ENCODE results near the gene SLC9A3. TPM values are rescaled to one million over a fixed set of nuclear protein-coding genes. Genes with fewer than 3 reads are reported as not detected.
A peak's percentile ranks its signal among the peaks of the same experiment; 100 is the strongest.

SLC9A3 gene
- polyA plus RNA-seq, 10 donors, result 1.3 to 3.3 (median 1.9) TPM

- DNase-seq, result no peak
Measured at GRCh38 chr5:446066-446882, 78.0 kb downstream of the SLC9A3 start.

- DNase-seq, result no peak
Measured at GRCh38 chr5:445591-445990, 78.7 kb downstream of the SLC9A3 start.

DNA sequence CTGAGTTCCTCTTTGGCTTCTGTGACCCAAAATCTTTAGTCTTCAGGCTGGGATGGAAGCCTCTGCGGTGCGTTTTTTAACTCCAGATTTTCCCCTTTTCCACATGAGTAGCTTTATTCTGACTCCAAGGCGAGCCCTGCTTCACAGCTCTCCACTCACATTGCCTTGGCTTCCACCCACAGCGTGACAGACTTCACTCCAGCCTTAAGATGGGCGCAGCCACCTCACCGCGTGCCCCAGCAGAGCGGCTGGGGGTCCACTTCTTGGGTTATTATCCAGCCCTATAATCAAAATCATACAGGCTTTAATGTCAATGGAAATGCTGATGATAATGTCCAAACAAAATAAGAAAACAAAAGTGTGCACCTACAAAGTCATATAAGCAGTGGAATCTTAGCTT, 80.0 kb downstream of the SLC9A3 start:
- DNase-seq, result no peak

- no peak for DNase-seq
Measured at GRCh38 chr5:443239-444151, 80.8 kb downstream of the SLC9A3 start.

GRCh38 chr5:442335-443238, 81.7 kb downstream of the SLC9A3 start, which contains the start of gene EXOC3:
Gene EXOC3, plus strand, starts transcription at chr5:443176. Its CDS starts 3,030 bp downstream, at chr5:446206.
- DNase-seq, result peak; percentile 59 to 92 (median 82)

DNA sequence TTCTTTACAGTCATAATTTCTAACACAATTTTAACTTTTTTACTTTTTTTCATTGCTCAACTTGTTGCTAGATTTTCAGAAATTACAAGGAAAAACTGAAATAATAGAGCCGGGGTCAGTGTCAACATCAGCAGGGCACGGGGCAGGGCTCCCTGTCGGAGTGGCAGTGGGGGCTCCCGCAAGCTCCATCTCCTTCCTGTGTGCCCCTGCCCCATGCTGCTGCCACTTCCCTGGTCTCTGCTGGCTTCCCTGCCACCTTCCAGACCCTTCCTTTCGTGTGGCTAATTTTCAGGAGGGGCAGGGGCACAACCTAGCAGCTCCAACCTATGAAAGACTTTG, 82.3 kb downstream of the SLC9A3 start:
- DNase-seq, result no peak

- DNase-seq, result no peak
Measured at GRCh38 chr5:440401-441201, 83.6 kb downstream of the SLC9A3 start.

GRCh38 chr5:439636-440035, 84.6 kb downstream of the SLC9A3 start:
- no peak for DNase-seq

- DNase-seq, result no peak
Measured at GRCh38 chr5:439181-439580, 85.1 kb downstream of the SLC9A3 start.

- DNase-seq, result no peak
Measured at GRCh38 chr5:438481-438981, 85.7 kb downstream of the SLC9A3 start.

GRCh38 chr5:437281-437771, 86.9 kb downstream of the SLC9A3 start:
- DNase-seq, result no peak

GRCh38 chr5:436641-436975, 87.6 kb downstream of the SLC9A3 start:
- DNase-seq, result no peak

DNA sequence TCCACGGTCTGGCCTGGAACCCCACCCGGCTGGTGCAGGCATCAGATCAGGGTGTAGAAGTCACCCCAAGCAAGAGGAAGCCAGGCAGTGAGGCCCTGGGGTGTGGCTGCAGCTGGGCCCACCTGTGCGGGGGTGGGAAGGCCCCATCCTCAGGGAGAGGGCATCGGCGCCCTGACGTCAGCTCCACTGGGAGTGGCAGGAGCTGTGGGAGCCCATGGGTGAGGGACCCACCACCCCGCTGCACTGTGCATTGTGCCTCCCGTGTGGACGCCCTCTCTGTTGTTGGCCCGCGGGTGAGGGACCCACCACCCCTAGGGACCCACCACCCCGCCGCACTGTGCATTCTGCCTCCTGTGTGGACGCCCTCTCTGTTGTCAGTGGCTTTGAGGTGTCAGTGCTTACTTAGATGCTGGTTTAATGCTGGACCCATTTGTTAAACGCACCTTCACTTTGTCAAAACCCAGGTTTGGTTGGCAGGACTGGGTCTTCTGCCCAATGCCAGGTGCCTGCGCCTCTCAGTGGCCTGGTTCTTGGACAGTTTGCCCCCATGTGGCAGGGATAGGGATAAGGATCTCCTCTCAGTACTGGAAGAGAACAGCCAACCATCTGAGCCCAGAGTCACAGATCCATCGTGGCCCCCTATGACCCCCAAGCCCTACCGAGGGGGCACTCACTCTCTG, 88.1 kb downstream of the SLC9A3 start:
- no peak for DNase-seq

DNA sequence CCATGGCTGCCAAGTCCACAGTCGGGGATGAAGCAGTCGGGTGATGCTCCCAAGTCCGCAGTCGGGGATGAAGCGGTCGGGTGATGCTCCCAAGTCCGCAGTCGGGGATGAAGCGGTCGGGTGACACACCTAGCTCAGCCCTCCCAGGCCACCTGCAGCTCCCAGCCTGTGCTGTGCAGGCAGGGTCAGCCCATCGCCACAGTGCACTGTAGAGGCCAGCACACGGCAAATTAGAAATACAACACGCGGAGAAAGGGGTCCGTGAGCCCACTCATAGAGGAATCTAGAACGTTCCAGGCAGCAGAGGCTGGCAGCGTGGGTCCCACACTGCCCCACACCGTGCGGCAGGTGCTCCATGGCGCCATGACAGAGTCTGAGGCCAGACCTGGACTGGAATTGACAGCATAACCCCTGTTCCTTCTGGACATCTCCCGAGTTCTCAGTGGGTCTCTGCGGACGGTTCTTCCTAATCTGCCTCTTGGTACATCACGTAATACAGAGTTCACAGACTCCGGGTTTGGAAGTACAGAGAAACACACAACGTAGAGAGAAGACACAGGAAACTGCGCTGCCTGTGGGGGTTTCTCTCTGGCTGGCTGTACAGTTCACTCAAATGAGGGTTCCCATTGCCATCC, 89.0 kb downstream of the SLC9A3 start:
- DNase-seq, result no peak

DNA sequence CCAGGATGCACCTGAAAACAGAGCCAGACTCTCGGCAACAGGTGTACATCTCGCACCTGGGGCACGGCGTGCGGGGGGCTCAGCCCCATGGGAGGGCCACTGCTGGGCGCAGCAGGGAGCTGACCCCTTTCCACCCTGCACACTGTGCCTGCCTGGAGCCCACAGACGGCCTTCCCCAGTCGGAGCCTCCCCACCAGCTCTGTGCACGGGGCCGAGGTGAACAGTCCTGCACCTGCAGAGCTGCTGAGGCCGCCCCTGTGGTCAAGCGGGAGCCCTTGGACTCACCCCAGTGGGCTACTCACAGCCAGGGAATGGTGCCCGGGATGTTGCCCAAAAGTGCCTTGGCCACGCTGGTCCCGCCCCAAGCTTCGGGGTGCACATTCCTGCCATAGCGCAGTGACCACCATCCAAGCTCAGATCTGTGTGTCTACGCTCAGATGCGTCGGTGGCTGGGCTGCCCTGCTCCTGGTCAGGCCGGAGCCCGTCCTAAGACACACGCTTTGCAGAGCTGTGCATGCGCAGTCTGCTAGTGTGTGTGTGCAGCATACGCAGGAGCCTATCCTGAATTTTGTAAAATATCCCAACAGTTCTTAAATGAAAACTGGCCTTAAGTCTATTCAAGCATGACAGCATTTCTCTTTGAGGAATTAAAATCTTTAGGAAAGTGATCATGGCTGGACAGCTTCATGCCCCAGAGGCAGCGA, 89.7 kb downstream of the SLC9A3 start:
- no peak for DNase-seq

GRCh38 chr5:433836-434235, 90.4 kb downstream of the SLC9A3 start:
- no peak for DNase-seq

- DNase-seq, result no peak
Measured at GRCh38 chr5:432928-433791, 91.1 kb downstream of the SLC9A3 start.

All from muscle of back (tissue), 11 donors.